SK-N-SH treated with all-trans-retinoic acid at 6 μM for 48 hours (cell line): ENCODE measurements around the gene NAV3.

Experiments
- ARNTL ChIP-seq: fragments of 450-650 bp; formaldehyde crosslinking; IDR thresholded peaks from 2 replicates; pipeline ENCODE4 v1.5.0; 2020; ENCODE audit warnings: low read depth, mild to moderate bottlenecking, moderate library complexity, borderline replicate concordance
- SNAI2 ChIP-seq: fragments of 250-450 bp; sonication (Bioruptor Pico); IDR thresholded peaks from 2 replicates; pipeline ENCODE4 v1.5.0; 2020; ENCODE audit warnings: mild to moderate bottlenecking, moderate library complexity

GRCh38 chr12:77855548-77855947 lies 24.9 kb downstream of the NAV3 start:
- TF ChIP-seq ARNTL (CRISPR knock-in tag): no peak
- TF ChIP-seq SNAI2: no peak
